A673 (cell line): Measurements from ENCODE around the gene TDP2. TPM values are rescaled to one million over a fixed set of nuclear protein-coding genes. Genes with fewer than 3 reads are reported as not detected.

ENCODE experiments used
- BruUV-seq: library from RNA; stranded (reverse); fragments of 400-500 nt; replicated peaks from 2 replicates; lab custom pipeline; 2021; lab: Mats Ljungman, UMichigan
- CTCF ChIA-PET: fragments of 300-600 bp; sonication (Branson Sonifier 250); formaldehyde crosslinking; loops from one replicate; lab custom pipeline; 2022; ENCODE audit warnings: antibody characterized with exemption; lab: Charles Lee
- POLR2A ChIA-PET: fragments of 300-600 bp; sonication (Branson Sonifier 250); formaldehyde crosslinking; loops from one replicate; lab custom pipeline; 2022; ENCODE audit warnings: antibody characterized with exemption; ENCODE audit not compliant: low non-redundant PET; lab: Charles Lee
- DNase-seq: peaks from one replicate; pipeline ENCODE4 v3.0.0-alpha.2; 2015; ENCODE audit warnings: low spot score
- H3K27ac ChIP-seq: fragments of 200-600 bp; sonication (generic); 2 replicates; pipeline ENCODE4 v1.5.1; 2016; ENCODE audit warnings: mixed run types, low read depth, mild to moderate bottlenecking, mixed read lengths, antibody characterized with exemption, low read length; ENCODE audit not compliant: poor library complexity, severe bottlenecking
- H3K27me3 ChIP-seq: fragments of 200-600 bp; sonication (generic); replicated peaks from 2 replicates; pipeline ENCODE4 v1.6.1; 2017; ENCODE audit warnings: mixed run types, low read depth, mild to moderate bottlenecking, mixed read lengths, antibody characterized with exemption, low read length; ENCODE audit not compliant: insufficient read depth, poor library complexity
- H3K36me3 ChIP-seq: fragments of 200-600 bp; sonication (generic); 2 replicates; pipeline ENCODE4 v1.6.1; 2016; ENCODE audit warnings: mixed run types, mild to moderate bottlenecking, mixed read lengths, antibody characterized with exemption, low read length; ENCODE audit not compliant: insufficient read depth, poor library complexity, severe bottlenecking
- H3K4me1 ChIP-seq: fragments of 200-600 bp; sonication (generic); 2 replicates; pipeline ENCODE4 v1.6.1; 2017; ENCODE audit warnings: mixed run types, mild to moderate bottlenecking, mixed read lengths, antibody characterized with exemption, low read length; ENCODE audit not compliant: insufficient read depth, poor library complexity, severe bottlenecking
- H3K4me3 ChIP-seq: fragments of 200-600 bp; sonication (generic); 2 replicates; pipeline ENCODE4 v1.5.1; 2016; ENCODE audit warnings: low read depth, mixed run types, mild to moderate bottlenecking, mixed read lengths, low read length; ENCODE audit not compliant: poor library complexity, severe bottlenecking
- H3K9me3 ChIP-seq: fragments of 200-600 bp; sonication (generic); 2 replicates; pipeline ENCODE4 v1.6.1; 2016; ENCODE audit warnings: mixed run types, low read depth, mild to moderate bottlenecking, mixed read lengths, antibody characterized with exemption, low read length; ENCODE audit not compliant: poor library complexity, severe bottlenecking
- EZH2 ChIP-seq: fragments of 200-600 bp; sonication (generic); IDR thresholded peaks from 2 replicates; pipeline ENCODE4 v1.6.1; 2017; ENCODE audit warnings: borderline replicate concordance, low read depth, mild to moderate bottlenecking, mixed read lengths, antibody characterized with exemption, low read length; ENCODE audit not compliant: poor library complexity, severe bottlenecking
- intact Hi-C: fragments of 100-400 bp; cut with micrococcal nuclease; formaldehyde crosslinking; loops from one replicate; pipeline ENCODE4 v1.10.0; 2022; ENCODE audit not compliant: unreplicated experiment
- total RNA-seq: library from RNA; stranded (reverse); gene quantifications from 2 replicates; pipeline ENCODE4 v1.2.3, GENCODE V29; 2021
- TF ChIP-seq, protein P1 (sequence below): fragments of 300-800, 200-600 bp; sonication (generic); conservative IDR thresholded peaks from 2 replicates; pipeline ENCODE4 v1.5.1; 2017; ENCODE audit warnings: low read depth, mild to moderate bottlenecking, antibody characterized with exemption, low read length, moderate library complexity, mixed read lengths

The TDP2 gene
- total RNA-seq, 1 experiment from 2014 or later = 34.9 TPM

DNA sequence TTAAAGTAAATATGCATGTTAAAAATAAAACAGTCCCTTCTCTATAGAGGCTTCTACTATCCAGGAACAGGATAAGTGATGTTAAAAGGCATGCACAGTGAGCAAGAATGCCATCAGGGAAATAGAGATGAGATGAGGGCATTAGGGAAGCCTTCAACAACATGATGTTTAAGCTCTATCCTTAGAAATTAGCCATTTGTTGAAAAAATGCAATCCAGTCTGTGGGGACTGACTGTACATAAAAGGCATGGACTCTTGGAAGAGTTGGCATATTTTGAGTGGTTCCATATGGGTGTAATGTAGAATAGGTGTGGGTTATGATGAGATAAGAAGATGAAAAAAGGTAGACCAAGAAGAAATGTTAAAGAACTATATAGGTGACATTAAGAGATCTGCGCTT is 26.5 kb downstream of the TDP2 start:
- BruUV-seq = no TSS peak
- DNase-seq = no peak
- CTCF ChIA-PET = no interaction called here
- TF ChIP-seq, protein P1, sequence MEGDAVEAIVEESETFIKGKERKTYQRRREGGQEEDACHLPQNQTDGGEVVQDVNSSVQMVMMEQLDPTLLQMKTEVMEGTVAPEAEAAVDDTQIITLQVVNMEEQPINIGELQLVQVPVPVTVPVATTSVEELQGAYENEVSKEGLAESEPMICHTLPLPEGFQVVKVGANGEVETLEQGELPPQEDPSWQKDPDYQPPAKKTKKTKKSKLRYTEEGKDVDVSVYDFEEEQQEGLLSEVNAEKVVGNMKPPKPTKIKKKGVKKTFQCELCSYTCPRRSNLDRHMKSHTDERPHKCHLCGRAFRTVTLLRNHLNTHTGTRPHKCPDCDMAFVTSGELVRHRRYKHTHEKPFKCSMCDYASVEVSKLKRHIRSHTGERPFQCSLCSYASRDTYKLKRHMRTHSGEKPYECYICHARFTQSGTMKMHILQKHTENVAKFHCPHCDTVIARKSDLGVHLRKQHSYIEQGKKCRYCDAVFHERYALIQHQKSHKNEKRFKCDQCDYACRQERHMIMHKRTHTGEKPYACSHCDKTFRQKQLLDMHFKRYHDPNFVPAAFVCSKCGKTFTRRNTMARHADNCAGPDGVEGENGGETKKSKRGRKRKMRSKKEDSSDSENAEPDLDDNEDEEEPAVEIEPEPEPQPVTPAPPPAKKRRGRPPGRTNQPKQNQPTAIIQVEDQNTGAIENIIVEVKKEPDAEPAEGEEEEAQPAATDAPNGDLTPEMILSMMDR = no peak
- no peak for TF ChIP-seq EZH2
- no peaks in the 10 kb centered on the region for H3K36me3 ChIP-seq
- no peaks in the 10 kb centered on the region for H3K27me3 ChIP-seq
- intact Hi-C loops = no loop called here
- no peak overlapping the region for H3K4me3 ChIP-seq
- POLR2A ChIA-PET = no interaction called here
- peaks cover 2% of the 10 kb centered on the region for H3K4me1 ChIP-seq
- H3K27ac ChIP-seq = no peak overlapping the region
- H3K9me3 ChIP-seq = no peaks in the 10 kb centered on the region

DNA sequence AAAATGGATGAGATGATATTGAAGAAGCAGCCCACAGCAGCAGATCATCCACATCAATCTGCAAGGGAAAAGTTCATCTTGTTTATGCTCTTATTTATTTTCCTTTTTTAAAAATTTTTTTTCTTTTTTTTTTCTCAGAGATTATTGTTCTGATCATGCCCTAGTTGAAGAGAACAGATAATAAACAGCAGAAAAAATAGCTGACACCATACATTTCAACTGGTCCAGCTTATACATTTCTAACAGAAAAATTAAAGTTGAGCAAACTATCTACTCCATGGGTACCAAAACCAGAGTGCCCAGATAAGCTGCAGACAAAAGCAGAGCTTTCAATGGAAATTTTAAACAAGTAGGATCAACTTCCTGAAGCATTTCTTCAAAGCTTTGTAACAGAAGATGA is 30.0 kb downstream of the TDP2 start:
- no peak for DNase-seq
- Histone ChIP-seq H3K27me3 (no peaks in the 10 kb centered on the region), H3K36me3 (no peaks in the 10 kb centered on the region), H3K9me3 (no peaks in the 10 kb centered on the region), H3K4me1 (no peaks in the 10 kb centered on the region), H3K27ac (no peak overlapping the region), H3K4me3 (no peak overlapping the region)
- TF ChIP-seq EZH2 = no peak
- TF ChIP-seq, protein P1 = no peak
- intact Hi-C loops = no loop called here
- BruUV-seq = no TSS peak
- ChIA-PET POLR2A (no interaction called here), CTCF (no interaction called here)

DNA sequence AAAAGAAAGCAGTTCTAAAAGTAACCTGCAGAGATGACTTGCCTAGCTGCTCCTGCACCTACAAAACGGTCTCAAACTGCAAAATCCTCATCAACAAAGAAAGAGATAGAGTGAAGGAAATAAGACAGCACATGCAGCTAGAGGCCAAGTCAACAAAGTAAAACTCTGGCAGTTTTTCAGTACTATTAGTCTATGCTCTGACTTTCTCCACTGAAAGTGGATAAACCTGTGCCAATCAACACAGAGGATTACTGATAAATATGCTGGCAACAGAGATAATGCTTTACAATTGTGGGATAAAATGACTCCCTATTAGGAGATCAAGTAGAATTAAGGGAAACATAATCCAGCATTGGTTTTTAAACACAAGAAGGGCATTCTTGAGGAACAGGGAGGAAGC is 34.1 kb downstream of the TDP2 start:
- no peaks in the 10 kb centered on the region for H3K9me3 ChIP-seq
- no peaks in the 10 kb centered on the region for H3K36me3 ChIP-seq
- TF ChIP-seq EZH2 = no peak
- TF ChIP-seq, protein P1 = no peak
- ChIA-PET POLR2A (no interaction called here), CTCF (no interaction called here)
- H3K27me3 ChIP-seq = no peaks in the 10 kb centered on the region
- H3K4me1 ChIP-seq = no peaks in the 10 kb centered on the region
- no peak overlapping the region for H3K27ac ChIP-seq
- intact Hi-C loops = no loop called here
- H3K4me3 ChIP-seq = no peak overlapping the region
- BruUV-seq = no TSS peak
- DNase-seq = no peak
